Measurements from ENCODE around the gene STAM. TPM values are rescaled to one million over a fixed set of nuclear protein-coding genes. Genes with fewer than 3 reads are reported as not detected.

The STAM gene
- total RNA-seq, 4 donors from 2014 or later = 15.6 to 18.8 (median 17.4) TPM

- intact Hi-C loops (cut with DNase I) = no loop called here
- H3K4me1 ChIP-seq = peaks cover 0 to 5% (median 0%) of the 10 kb centered on the region in 4 donors
- no peak overlapping the region for H3K4me3 ChIP-seq
- H3K27ac ChIP-seq (replicated peaks in 1 of 4) = no peak overlapping the region
- H3K9me3 ChIP-seq = no peaks in the 10 kb centered on the region
- H3K36me3 ChIP-seq = no peaks in the 10 kb centered on the region
- DNase-seq (ENCODE audit: extremely low spot score) = no peak
- no peak for TF ChIP-seq CTCF (IDR thresholded peaks at IDR 0.05)
- no peaks in the 10 kb centered on the region for H3K27me3 ChIP-seq
Measured at GRCh38 chr10:17758896-17759295, 114.9 kb downstream of the STAM start.

GRCh38 chr10:17764142-17764541 lies 120.2 kb downstream of the STAM start:
- Histone ChIP-seq H3K27me3 (no peaks in the 10 kb centered on the region), H3K4me1 (no peaks in the 10 kb centered on the region)
- intact Hi-C loops (cut with DNase I) = no loop called here

GRCh38 chr10:17765602-17766001 lies 121.7 kb downstream of the STAM start:
- Histone ChIP-seq H3K27me3 (no peaks in the 10 kb centered on the region), H3K4me1 (no peaks in the 10 kb centered on the region), H3K27ac (replicated peaks in 1 of 4) (no peak overlapping the region), H3K36me3 (no peaks in the 10 kb centered on the region), H3K4me3 (no peak overlapping the region), H3K9me3 (no peaks in the 10 kb centered on the region)
- DNase-seq (ENCODE audit: extremely low spot score) = no peak
- intact Hi-C loops (cut with DNase I) = no loop called here
- WGBS = 70% methylated on average over 3 of the region's 3 CpGs
- TF ChIP-seq CTCF (IDR thresholded peaks at IDR 0.05) = no peak
- no peak for TF ChIP-seq POLR2AphosphoS5 (IDR thresholded peaks at IDR 0.05)
- no peak for TF ChIP-seq POLR2A (IDR thresholded peaks at IDR 0.05; ENCODE audit: low read depth)
- no peak for TF ChIP-seq EP300 (IDR thresholded peaks at IDR 0.05)

More at GRCh38 chr10:17764142-17764541, 120.2 kb downstream of the STAM start:
- WGBS = 66% methylated on average over 4 of the region's 4 CpGs
- Histone ChIP-seq H3K36me3 (no peaks in the 10 kb centered on the region), H3K4me3 (no peak overlapping the region), H3K27ac (replicated peaks in 1 of 4) (no peak overlapping the region), H3K9me3 (no peaks in the 10 kb centered on the region)
- no peak for DNase-seq (ENCODE audit: extremely low spot score)
- no peak for TF ChIP-seq CTCF (IDR thresholded peaks at IDR 0.05)
- no peak for TF ChIP-seq POLR2A (IDR thresholded peaks at IDR 0.05; ENCODE audit: low read depth)
- no peak for TF ChIP-seq POLR2AphosphoS5 (IDR thresholded peaks at IDR 0.05)

Small RNAs within 50 kb of the gene (small RNA-seq; reads per million reads assigned to genes)
- 0 reads per million in 3 donors for gene AC069542.2

Other genes starting within 250 kb of the STAM start
- gene ST8SIA6, start 189.6 kb upstream of the STAM start, total RNA-seq = 1 to 10 TPM; 1.2 to 1.8 (median 1.3) TPM
- 10 to 100 TPM; 51.9 to 79.9 (median 71.2) TPM for gene HACD1, start 26.8 kb upstream of the STAM start, total RNA-seq
- gene TMEM236, start 108.0 kb downstream of the STAM start, total RNA-seq = 1 to 10 TPM in 1 of 4 donors, under 1 TPM in 3; 0.34 to 1.2 (median 0.89) TPM
- 10 to 100 TPM; 21.9 to 69.6 (median 39.7) TPM for gene MRC1, start 165.2 kb downstream of the STAM start, total RNA-seq

All from esophagus muscularis mucosa (tissue), 4 donors.